Islet precursor cell (in vitro differentiated cells): ENCODE measurements around the gene ADD3.

ENCODE experiments used
- DNase-seq: peaks from one replicate; pipeline ENCODE4 v3.0.0-alpha.2; 2018

The ADD3 gene, protein sequence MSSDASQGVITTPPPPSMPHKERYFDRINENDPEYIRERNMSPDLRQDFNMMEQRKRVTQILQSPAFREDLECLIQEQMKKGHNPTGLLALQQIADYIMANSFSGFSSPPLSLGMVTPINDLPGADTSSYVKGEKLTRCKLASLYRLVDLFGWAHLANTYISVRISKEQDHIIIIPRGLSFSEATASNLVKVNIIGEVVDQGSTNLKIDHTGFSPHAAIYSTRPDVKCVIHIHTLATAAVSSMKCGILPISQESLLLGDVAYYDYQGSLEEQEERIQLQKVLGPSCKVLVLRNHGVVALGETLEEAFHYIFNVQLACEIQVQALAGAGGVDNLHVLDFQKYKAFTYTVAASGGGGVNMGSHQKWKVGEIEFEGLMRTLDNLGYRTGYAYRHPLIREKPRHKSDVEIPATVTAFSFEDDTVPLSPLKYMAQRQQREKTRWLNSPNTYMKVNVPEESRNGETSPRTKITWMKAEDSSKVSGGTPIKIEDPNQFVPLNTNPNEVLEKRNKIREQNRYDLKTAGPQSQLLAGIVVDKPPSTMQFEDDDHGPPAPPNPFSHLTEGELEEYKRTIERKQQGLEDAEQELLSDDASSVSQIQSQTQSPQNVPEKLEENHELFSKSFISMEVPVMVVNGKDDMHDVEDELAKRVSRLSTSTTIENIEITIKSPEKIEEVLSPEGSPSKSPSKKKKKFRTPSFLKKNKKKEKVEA

DNA sequence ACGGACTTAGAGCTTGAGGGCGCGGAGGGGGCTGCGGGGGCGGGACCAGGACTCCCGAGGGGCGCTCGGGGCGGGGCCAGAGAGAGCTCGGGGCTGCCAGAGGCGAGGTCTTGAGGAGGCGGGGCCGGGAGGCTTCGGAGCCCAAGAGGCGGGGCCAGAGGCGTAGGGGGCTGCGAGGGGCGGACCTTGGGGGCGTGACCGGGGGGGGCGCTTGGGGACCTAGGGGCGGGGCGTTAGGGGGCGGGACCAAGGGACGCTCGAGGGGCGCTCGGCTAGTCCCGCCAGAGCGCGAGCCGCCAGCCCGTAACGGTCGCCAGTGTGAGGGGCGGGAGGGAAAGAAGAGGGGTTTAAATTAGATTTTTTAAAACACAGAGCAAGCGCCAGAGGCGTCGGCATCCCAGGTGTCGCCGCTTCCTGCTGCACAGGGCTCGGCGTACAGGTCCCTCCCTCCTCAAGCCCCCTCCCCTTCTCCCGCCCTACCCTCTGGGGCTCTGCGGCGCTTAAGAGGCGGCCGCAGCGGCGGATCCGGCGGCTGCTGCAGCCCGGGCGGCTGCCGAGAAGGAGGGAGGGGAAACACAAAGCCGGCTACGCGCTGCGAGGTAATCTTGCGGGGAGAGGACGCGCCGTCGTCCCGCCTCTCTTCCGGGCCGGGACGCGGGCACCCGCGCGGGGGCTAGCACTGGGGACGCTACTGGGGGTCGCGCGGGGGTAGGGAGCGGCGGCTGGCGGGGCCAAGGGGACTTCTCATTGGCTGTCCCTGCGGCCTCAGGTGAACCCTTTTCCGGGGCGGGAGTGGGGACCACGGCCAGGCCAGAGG is at the start of gene ADD3:
Gene ADD3, plus strand, starts transcription at position 284 of the 817 bp plus-strand sequence. CDS start 92,670 bp downstream, outside the sequence.
- DNase-seq = peak; percentile 98

DNA sequence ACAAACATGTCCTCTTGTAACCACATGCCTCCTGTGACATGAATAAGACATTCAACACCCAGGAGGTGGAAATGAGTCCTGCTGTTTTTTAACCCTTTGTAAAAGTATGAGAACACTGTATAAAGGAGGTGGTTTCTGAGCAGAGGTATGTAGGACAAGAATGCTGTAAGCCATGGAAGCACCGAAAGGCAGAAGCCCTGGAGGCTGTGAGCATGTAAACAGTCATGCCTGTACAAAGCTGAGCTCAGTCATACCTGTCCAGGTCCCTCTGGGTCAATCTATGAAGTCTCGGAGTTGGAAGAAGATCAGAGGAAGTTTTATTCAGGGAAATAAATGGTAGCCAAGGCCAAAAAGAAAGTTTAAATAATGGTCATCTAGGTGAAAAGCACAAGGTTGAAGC is 49.7 kb upstream of the ADD3 start:
- no peak for DNase-seq

DNA sequence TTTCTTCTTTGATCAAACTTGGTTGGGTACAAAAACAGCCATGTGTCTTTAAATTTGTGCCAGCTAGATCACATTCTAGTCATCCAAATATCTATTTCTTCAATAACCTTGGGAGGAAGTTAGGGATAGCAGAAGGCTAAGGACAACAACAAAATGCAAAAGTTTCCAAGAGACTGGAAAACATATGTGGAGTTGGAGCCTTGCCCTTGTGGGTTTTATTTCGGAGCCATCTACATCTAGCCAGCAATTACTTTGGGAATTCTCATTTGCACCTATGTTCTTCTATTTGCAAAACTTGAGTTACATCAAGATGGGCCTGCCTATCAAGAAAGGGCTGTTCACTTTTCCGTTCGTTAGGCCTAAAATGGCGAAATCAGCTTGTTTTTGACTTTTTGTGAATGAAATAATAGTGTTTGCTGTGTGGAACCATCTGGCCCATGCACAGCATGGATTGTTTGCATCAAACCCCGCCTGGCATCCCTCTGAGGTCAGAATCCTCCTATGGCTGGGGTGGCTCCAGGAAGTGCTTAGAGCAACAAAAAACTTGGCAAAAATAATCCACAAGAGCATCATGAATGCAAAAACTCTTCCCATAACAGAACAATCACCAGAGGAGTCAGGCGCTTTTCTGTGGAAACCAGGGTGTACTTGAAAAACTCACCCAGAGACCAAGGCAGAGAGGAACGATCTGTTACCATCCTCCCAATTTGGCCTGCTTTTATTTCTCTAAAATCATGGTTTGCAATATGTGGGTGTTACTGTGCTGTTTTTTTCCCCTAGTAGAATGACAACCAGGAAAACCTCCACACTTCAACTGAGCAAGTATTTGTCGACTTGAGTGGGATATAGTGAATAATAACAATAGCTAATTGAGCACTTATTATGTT is 48.3 kb upstream of the ADD3 start:
- no peak for DNase-seq

DNA sequence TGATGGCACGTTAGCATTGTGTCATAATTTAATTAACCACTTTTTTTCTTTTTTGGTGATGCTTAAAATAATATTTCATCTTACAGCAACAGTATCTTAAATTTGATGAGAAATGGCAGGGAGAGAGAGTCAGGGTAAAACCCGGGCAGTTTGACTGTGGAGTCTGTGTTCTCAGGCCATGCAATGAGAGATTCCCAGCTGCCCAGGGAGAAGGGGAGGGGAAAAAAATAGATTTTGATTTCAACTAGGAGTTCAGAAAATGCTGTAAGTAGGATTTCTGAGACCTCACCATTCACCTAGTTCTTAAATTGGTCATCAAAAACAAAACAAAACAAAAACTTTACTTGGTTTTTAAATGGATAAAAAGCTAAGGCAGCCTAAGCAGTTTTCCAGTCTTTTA is 47.1 kb upstream of the ADD3 start:
- DNase-seq = no peak

DNA sequence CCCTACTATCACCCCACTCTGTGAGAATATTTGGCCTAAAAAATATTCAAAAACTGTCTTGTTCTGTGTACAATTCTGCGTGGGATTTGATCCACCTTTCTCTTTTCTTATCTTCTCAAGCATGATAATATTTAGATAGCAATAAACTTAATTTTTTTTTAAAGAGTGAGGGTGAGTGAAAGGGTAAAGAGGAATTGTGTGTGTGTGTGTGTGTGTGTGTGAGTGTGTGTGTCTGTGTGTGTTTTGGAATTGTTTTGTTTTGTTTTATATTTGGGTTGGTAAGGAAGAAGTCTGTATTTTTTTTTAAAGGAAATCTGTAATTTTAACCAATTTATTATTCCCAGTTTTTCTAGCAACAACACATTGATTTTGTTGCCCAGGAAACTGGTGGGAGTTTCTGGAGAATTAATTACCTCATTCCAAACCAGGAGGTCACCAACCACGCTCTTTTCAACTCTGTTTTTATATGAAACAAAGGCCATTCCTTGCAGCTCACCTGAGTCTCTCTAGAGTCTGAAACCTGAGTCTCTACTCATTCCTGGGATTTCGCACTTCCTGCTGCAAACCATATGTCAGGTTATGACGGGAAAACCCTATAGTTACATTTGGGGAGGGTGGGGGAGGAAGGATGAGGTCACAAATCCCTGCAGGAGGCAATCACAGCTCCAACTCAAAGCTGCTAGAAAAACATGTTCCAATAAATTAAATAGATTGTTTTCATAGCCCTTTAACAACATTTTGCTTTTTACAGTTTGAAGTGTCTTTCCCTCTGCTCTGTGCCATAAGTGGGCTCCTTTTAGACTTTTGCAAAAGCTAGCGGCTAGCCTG is 46.4 kb upstream of the ADD3 start:
- no peak for DNase-seq

DNA sequence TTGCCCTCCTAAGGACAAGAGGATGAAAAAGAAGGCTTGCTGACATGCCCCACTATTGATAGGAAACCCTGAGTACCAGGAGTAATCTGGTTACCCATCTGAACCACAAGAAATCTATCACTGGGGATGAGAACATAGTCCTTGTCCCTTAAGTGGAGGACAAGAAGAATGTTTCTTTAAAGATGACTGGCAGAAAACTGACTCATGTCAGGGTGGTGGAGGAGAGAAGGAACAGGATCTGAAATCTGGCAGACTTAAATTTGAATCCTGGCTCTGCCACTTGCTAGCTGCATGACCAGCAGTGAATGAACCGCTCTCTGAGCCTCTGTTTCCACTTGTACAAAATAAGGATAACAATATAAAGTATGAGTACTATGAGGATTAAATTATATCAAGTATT is 45.5 kb upstream of the ADD3 start:
- DNase-seq = no peak

DNA sequence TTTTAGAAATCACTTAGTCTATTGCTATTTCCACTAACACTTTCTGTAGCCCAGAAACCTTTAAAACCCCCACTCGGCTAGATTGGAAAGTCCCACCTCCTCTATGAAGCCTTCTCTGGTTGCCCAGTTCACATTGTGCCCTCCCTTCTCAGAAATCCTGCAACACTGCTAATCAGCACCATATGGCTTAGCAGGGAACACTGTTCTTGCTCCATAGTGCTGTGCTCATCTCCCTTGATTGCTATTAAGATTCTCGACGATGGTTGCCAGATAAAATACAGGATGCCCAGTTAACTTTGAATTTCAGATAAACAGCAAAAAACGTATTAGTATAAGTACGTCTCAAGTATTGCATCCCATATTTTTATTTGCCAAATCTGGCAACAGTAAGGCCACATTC is 44.3 kb upstream of the ADD3 start:
- DNase-seq = no peak

DNA sequence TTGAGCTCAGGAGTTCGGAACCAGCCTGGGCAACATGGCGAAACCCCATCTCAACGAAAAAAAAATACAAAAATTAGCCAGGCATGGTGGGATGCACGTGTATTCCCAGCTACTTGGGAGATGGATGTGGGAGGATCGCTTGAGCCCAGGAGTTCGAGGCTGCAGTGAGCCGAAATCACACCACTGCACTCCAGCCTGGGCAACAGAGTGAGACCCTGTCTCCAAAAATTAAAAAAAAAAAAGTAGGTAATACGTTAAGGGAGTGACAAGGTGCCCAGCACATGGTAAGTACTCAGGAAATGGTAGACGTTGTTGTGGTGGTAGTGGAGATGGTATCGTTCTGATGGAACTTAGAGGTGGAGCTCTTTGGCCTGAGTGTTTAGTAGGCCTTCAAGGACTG is 43.5 kb upstream of the ADD3 start:
- DNase-seq = no peak

DNA sequence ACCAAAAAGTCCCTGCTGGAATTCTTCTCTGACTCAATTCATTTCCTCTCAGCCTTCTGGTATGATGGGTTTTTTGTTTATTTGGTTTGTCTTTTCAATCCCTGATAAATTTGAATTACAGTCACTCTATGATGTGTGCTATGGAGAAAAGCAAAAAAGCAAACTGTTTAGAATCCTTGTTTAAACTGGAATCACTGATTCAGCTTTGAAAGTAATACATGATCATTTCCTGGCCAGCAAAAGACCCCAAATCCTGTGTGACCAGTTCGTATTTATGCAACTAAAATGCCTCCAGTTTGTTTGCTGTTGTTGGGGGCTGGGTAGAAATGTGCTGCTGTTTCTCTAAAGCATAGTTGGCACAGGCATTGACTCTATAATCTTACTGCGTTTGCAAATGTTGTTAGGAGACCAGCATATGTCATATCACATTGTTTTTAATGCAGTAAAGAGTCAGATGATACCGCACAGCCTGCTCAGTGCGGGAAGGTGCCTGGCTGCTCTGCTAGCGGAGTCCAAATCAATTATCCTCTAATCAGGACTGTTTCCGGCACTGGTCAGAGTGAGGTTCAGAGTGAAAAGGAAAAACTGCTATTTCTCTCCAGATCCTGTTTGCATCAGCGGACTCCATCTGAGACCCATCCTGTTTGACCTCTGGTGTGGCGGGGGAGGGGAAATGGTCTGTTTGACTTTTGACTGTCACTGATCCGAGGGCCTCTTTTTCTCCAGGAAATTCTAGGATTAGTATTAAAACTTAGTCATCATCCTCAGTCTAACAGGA is 40.6 kb upstream of the ADD3 start:
- peak; percentile 80 for DNase-seq

DNA sequence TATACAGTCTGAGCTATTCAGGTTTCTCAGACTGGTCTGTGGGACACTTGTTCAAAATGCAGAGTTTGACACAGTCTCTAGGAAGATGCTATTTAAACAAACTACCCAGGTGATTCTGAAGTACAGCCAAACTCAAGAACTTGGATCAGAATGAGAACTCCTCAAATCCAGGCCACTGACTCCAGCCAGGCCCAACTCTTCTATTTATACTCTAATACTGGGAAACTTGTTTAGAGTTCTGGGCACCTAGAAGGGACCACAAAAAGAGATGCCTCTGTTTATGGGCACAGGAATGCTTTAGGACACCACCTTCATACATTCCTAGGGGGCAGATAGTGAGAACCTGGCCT is 40.1 kb upstream of the ADD3 start:
- no peak for DNase-seq

DNA sequence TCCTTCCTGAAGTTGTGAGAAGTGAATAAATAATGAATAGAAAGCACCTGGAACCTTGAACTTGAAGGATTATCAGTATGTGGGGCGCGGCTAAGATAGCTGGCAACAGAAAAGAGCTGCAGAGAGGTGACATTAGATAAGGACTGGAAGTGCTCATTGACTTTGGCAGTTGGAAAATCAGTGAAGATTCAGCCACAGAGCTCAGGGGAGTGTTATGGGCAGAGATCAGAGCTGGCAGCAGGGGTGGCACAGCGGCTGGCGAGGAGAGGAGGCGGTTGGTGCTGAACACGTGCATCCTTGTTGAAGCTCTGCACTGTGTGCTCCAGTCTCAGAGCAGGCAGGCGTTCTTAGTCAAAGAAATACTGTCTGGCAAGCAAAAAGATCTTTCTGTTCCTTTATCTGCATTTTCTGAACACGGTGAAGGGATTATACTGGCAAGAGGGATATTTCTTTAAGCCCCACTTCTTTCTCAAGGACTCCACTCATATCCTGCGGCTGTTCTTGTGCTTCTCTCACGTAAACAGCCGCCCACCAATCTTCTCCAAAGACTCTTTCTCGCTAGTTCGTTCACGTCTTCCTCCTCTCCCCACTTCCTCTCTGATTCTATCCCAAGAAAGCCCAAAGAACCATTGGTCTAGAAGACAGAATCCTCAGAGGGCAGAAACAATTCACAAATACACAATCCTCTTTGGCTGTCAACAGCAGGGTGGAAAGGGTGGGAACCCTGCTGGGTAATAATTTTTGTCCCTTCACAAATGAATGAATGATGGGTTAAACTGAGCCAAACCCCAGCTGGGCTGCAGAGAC is 38.6 kb upstream of the ADD3 start:
- no peak for DNase-seq

DNA sequence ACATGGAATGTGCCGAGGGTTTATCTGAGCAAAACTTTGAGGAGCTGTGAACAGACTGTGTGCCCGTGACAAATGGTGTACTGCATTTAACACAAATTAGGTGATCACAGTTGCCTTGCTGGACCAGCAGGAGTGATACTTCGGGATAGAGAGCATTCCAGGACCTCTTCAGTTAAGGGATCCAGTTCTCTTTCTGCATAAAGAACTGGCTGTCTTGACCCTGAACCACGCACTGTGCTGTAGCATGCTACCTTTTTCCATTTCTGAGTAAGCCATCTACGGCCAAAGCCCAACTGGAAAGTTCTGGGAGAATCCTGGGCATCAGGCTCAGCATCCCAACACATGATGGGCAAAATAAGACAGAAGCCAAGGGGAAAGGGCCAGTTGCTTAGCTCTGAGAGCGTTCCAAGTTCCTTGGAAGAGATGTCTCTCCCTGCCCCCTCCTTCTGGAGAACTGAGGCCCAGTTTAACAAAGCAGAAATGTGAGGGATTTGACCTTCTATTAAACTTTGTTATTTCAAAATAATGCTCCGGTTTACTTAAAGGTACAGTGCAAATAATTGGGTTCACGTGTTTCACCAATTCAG is 37.9 kb upstream of the ADD3 start:
- no peak for DNase-seq

DNA sequence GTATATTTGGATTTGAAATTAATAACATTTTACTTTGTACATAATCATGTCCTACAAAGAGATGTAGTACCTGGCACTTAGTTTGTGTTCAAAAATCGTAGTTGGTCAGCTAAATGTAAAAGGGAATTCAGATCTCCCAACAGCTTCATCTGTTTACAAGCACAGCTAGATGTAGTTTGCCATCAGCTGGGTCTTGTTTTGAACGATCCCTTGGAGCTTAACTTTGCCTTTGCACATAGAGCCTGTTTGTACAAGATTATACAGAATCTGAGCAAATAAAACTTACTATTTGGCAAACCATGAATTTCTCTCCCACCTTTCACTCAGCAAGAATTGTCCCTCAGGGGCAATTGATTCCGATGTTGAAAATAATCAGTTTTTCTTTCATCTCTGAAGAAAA is 36.1 kb upstream of the ADD3 start:
- DNase-seq = no peak

DNA sequence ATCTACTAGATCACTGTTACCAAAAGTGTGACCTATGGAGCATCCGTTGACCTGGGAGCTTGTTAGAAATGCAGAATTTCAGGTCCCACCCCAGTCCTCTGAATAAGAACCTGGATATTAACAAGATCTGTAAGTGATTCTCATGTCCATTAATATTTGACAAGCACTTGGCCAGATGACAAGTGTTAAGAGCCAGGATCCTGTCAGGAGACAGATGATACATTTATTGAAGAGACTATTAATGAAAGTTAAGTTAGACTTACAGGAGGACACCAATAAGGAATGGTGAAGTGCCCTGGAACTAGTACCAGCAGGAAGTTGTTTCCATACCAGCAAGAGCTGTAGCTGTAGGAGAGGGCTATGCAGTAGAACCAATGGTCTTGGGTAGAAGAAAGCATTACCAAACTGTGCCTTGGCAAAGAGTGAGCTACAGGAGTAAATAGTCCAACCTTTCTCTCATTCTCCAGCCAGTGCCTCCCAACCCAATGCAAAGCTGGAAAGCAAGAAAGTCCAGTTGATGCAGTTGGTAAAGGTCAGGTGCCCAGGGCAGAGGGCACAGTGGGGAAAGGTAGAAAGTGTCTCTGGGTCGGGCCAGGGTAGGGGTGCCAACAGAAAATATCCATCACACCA is 35.3 kb upstream of the ADD3 start:
- no peak for DNase-seq

DNA sequence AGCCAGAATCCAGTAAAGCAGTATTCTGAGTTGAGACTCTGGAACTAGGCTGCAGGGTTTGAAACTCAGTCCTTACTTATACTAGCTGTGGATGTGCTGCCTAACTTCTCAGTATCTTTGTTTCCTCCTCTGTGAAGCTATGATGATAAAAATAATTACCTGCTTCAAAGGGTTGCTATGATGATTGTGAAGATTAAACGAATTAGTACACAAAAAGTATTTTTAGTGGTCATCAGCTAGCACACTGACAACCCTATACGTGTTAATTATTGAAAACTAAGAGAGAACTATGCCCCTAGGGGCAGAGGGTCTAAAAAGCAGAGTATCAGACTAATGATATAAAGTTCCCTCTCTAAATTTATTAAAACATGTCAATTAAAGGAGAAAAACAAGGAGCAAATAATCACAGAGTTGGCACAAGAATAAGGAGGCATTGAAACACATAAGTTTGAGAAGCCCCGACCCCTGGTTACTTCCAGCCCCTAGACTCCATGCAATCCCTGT is 34.4 kb upstream of the ADD3 start:
- no peak for DNase-seq

DNA sequence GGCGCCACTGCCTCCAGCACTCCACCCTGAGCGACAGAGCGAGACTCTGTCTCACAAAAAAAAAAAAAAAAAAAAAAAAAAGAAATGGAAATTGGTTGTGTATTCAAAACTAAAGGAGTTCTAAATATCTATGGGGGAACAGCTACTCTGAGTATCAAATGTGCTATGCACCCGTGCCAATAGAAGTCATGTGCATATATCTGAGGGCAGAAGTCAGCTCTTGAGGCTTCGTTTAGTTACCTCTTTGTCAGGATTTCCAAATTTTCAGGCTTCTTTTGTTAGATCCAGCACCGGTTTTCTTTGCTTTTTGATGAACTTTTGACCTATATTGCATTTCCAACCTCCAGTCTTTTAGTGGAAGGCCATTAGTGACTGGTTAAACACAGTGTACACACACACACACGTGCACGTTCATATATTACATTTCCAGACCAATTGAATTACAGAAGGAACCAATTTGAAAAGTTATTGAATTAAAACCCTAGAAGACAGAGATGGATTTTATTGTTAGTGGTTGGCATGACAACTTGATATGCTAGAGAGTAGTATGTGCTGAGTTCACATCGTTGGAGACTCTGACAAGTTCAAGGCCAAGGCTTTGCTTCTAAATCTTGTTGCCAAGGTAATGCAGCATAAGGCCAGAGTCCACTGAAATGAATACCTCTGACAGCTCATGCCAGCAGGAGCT is 33.1 kb upstream of the ADD3 start:
- DNase-seq = no peak

DNA sequence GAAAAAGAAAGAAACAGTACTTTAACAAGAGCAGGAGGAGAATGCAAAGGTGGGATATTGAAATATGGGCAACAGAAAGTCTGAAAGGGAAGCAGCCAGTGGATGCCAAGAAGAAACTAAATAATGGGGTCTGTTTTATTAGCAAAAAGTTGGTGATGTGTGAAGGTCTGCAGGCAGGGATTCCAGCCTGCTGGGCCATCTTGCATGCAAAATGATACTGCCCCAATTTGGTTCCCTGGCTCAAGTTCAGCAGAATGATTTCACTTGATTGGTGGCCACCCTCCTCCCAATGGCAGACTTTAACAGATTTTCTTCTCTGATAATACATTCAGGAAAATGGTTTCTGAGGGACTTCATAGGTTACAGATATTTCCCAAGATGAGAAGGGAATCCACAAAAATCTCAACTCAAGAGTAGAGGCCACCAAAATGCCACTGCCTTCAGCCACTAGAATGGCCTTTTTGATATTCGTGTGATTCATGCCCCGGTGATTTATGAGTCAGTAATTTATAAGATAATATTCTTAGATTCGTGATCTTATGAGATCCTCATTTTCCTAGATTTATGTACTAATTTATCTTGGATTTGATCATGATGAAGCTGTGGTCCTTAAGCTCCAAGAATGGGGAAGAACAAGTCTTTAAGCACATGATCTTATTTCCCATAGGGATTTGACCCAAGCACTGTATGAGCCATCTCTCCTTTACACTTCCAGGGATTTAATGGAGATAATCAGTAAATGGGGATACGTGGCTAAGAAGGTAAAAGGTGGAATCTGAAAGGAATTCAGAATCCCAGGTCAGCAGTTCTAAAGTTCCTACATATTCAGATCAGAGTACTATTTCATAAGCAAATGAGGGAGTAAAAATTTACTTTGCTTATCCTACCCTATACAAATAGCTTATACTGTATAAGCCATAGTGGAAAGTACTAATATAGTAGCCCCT is 32.3 kb upstream of the ADD3 start:
- no peak for DNase-seq
